Esophagus muscularis mucosa (tissue), 4 donors: ENCODE measurements around the gene SIRT1.

Experiments
- EP300 ChIP-seq: sonication (generic); formaldehyde crosslinking; IDR thresholded peaks from one replicate; pipeline ENCODE4 v1.6.1; 2017; ENCODE audit warnings: antibody characterized with exemption
- POLR2A ChIP-seq: fragments of 450-650 bp; IDR thresholded peaks from one replicate; pipeline ENCODE4 v1.6.1; 2017; ENCODE audit warnings: antibody characterized with exemption, moderate library complexity, mild to moderate bottlenecking, low read depth
- TF ChIP-seq, protein P1 (sequence below), 3 experiments: fragments of 200-600 bp in 2 of 3; fragments of 450-650 bp in 1 of 3; sonication (generic) in 2 of 3; IDR thresholded peaks; one replicate each; pipeline ENCODE4 v1.5.1; 2017 to 2019; ENCODE audit warnings: antibody characterized with exemption in 3 of 3, mild to moderate bottlenecking in 2 of 3, moderate library complexity in 1 of 3

- TF ChIP-seq, protein P1, sequence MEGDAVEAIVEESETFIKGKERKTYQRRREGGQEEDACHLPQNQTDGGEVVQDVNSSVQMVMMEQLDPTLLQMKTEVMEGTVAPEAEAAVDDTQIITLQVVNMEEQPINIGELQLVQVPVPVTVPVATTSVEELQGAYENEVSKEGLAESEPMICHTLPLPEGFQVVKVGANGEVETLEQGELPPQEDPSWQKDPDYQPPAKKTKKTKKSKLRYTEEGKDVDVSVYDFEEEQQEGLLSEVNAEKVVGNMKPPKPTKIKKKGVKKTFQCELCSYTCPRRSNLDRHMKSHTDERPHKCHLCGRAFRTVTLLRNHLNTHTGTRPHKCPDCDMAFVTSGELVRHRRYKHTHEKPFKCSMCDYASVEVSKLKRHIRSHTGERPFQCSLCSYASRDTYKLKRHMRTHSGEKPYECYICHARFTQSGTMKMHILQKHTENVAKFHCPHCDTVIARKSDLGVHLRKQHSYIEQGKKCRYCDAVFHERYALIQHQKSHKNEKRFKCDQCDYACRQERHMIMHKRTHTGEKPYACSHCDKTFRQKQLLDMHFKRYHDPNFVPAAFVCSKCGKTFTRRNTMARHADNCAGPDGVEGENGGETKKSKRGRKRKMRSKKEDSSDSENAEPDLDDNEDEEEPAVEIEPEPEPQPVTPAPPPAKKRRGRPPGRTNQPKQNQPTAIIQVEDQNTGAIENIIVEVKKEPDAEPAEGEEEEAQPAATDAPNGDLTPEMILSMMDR (IDR thresholded peaks at IDR 0.05), result no peak
- no peak for TF ChIP-seq POLR2A
- no peak for TF ChIP-seq EP300
Observed at GRCh38 chr10:67851186-67851585, 33.3 kb upstream of the SIRT1 start.
